GM12801 (cell line): ENCODE measurements around the gene BATF.

Experiments used
- CTCF ChIP-seq: IDR thresholded peaks from one replicate; pipeline ENCODE4 v1.5.1; 2011; ENCODE audit warnings: control low read depth; ENCODE audit not compliant: insufficient read length; ENCODE audit errors: extremely low read depth

The BATF gene

DNA sequence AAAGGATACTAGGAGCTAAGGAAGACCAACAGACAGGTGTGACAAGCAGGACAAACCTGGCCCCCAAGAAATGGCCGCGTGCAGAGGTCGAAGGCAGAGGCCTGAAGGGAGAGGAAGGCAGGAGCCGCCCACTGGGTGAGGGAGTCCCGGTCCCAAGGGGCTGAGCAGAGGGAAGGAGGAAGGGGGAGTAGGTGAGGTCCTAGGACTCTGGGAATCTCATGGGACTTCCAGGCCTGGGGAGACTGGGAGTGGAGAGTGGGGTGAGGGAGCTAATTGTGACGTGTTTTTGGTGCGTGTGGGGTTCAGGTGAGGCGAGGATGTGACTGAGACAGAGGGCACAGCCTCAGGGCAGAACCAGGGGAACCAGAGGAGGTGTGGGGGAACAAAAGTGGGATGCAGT is 44.5 kb downstream of the BATF start:
- no peak for TF ChIP-seq CTCF

- no peak for TF ChIP-seq CTCF
Observed at GRCh38 chr14:75568140-75568539, 45.9 kb downstream of the BATF start.

- TF ChIP-seq CTCF: no peak
Observed at GRCh38 chr14:75568791-75569190, 46.5 kb downstream of the BATF start.

- TF ChIP-seq CTCF: no peak
Observed at GRCh38 chr14:75570797-75571196, 48.5 kb downstream of the BATF start.

DNA sequence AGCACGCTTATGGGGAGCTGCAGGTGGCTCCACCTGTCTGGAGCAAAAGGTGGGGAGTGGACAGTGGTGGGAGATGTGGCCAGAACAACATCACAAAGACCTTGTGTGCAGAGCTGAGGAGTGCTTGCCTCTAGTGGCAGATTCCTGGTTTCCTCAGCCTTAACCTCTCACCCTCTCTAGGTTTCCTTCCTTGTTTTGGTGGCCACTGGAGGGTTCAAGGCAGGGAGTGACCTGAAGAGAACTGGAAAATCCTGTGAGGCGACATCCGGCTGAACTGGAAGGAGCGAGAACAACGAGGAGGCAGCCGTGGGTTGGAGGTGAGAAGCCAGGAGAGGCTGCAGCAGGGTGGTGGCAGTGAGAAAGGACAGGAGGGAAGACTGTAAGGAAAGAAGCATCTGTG is 49.8 kb downstream of the BATF start:
- no peak for TF ChIP-seq CTCF

- no peak for TF ChIP-seq CTCF
Observed at GRCh38 chr14:75577090-75577489, 54.8 kb downstream of the BATF start.

DNA sequence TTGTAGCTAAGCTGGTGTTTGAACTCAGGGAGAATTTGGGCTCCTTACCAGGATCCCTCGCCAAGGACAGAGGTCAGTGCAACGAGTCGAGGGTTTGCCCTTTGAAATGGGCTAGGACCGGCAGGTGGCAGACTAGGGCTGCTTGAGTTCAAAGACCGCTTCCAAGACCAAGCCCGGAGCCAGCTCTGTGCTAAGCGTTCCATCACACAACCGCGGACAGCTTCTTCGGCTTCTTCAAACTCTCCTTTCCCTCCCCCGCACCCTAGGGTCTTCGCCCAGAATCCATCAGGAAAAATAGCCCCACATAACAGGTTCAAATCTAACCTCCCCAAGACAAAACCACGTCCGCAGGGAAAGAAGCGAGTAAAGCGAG is 55.4 kb downstream of the BATF start:
- TF ChIP-seq CTCF: no peak
